NCI-H345 treated with DMSO at 0.1 percent for 48 hours (cell line): ENCODE results near the gene POU6F1.
"Not testable (repeated sequence)": the region's sequence is repeated elsewhere in the genome, so short reads cannot be mapped to it uniquely, and the experiment has no call there.

Experiments used
- DNase-seq: peaks from one replicate; lab custom pipeline; 2025; ENCODE audit not compliant: unreplicated experiment; lab: John Stamatoyannopoulos, UW

POU6F1 gene

GRCh38 chr12:51227962-51228361 is 10.1 kb upstream of the POU6F1 start:
- no peak for DNase-seq

GRCh38 chr12:51227112-51227511 is 9.2 kb upstream of the POU6F1 start:
- DNase-seq: not testable (repeated sequence)

GRCh38 chr12:51225771-51226170 is 7.9 kb upstream of the POU6F1 start:
- no peak for DNase-seq

- no peak for DNase-seq
These were observed 7.4 kb upstream of the POU6F1 start for GRCh38 chr12:51225234-51225633.

- no peak for DNase-seq
These were observed 6.8 kb upstream of the POU6F1 start for GRCh38 chr12:51224625-51225024.

- DNase-seq: no peak
These were observed 4.6 kb upstream of the POU6F1 start for GRCh38 chr12:51222461-51222860.

- not testable (repeated sequence) for DNase-seq
These were observed 2.0 kb upstream of the POU6F1 start for GRCh38 chr12:51219857-51220256.

- no peak for DNase-seq
These were observed 1.5 kb upstream of the POU6F1 start for GRCh38 chr12:51219322-51219721.

DNA sequence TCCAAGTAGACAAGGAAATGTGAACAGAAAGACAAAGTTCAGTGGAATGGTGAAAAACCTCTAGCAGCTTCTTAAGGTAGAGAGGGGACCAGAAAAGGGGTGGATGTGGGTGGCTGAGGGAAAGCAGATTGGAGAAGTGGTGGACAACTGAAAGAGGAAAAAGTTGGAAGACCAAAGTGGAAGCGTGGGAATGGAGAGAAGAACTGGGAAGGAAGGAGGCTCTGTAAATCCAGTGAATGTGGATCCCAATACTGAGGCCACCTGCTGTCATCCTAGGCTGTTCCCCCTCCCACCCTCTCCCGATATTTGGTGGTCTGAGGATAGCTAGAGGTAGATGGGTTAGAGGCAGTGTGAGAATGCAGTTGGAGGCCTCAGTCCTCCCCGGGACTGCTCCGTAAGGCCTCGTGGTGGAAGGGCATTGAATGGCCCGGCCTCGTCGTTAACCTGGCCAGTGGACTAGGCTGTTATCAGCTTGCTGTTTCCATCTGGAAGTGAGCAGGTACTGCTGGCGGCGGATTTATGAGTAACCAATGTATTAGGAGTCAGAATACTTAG is 822 bp upstream of the POU6F1 start:
- no peak for DNase-seq

- DNase-seq: no peak
These were observed 512 bp downstream of the POU6F1 start for GRCh38 chr12:51217133-51217967.

DNA sequence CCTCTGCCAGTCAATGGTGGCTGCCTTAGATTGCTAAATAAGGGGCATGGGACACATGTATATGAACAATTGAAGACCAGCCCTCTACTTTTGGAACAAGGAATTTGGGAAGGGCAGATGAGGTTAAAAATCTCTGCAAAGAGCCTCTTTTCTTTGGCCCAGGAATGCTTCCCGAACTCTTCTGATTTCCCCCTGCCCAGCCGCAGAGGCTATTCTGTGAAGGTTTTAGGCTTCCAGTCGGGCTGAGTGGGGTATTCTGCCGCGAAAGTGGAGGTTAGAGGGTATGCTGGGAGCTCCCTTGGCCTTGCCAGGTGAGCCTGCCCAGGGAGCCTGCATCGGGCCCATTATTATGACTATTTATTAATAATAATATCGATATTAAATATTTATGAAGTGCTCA is 1.2 kb downstream of the POU6F1 start:
- DNase-seq: no peak

DNA sequence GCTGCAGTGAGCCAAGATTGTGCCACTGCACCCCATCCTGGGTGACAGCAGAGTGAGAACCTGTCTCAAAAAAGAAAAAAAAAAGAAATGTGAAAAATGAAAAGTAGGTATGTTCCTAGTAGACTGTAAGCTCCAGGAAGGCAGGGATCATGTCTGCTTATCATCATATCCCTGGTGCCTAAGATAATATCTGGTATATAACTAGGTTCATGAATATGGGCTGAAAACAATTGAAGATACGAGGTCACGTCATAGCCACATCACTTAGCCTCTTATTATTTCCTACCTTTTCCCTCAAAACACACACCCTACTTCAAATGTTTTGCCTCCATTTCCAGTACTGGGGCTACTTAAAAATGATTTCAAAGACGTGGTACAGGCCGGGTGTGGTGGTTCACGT is 3.0 kb downstream of the POU6F1 start:
- DNase-seq: no peak

DNA sequence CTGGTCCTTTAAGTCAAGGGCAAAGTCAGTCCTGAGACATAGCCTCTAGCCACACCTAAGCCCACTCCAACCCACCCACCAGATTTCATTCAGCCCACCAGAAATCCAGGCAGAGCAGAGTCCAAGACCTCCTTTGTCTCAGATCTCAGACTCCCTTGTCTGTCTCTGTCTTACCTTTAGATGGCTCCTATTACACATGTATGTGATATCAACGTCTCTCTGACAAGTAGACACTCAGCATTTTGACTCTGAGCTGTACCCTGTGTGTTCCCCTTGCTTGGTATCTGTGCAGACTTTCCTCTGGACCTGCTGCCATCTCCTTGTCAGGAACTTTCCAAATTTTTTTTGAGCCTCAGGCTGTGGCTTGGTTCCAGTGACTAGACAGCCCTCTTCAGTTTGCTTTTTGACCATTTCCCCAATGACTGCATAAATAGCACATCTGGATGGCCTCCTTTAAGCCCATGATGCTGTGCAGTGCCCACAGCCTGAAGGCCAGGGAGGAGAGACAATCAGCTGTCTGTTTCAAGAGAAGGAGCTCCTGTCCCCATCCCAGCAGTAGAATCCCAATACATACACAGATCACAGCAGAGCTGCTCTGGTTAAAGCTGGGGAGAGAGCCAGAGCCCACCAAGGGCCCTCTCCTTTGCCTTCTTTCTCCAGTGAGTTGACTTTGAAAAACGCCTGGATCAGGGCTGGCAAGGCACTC is 7.0 kb downstream of the POU6F1 start:
- no peak for DNase-seq

DNA sequence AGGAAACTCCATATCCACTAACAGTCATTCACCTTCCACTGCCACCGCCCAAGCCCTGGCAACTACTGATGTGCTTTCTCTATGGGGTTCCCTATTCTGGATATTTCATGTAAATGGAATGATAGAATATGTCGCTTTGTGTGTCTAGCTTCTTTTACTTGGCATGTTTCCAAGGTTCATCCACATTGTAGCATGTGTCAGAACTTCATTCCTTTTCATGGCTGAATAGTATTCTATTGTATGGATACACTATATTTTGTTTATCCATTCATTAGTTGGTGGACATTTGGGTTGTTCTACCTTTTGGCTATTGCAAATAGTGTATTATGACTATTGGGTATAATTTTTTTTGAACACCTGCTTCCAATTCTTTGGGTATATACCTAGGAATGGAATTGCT is 8.6 kb downstream of the POU6F1 start:
- no peak for DNase-seq

GRCh38 chr12:51208016-51208660 is 9.7 kb downstream of the POU6F1 start:
- no peak for DNase-seq

GRCh38 chr12:51205350-51205749 is 12.5 kb downstream of the POU6F1 start:
- DNase-seq: no peak

DNA sequence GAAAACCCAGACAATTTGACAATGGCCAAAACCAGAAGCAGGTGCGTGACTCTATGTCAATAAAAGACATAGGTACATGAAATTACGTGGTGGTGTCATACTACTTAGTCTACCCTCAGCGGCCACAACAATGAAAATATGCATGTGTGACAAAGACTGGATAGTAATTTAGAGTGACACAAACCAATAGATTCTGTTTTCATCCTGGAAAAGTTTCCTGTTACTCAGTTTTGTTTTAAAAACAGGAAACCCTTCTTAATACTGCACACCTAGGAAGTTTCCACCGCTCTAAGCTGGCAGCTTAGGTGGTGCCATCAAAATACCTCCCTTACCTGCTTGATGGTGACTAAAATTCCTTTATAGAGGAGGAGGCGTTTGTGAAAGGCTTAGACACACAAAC is 15.1 kb downstream of the POU6F1 start:
- no peak for DNase-seq

DNA sequence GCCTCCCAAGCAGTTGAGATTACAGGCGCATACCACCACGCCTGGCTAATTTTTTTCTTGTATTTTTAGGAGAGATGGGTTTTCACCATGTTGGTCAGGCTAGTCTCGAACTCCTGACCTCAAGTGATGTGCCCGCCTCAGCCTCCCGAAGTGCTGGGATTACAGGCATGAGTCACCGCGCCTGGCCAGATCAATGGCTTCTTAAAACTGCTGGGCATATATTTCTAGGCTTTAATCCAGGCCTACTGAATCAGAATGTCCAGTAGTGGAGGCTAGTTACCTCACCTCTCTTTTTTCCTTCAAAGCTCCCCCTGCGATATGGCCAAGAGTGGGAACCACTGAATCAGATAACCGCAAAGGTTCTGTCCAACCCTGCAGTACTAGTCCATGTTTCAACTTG is 17.1 kb downstream of the POU6F1 start:
- DNase-seq: no peak

- no peak for DNase-seq
These were observed 17.7 kb downstream of the POU6F1 start for GRCh38 chr12:51200156-51200555.

GRCh38 chr12:51199366-51199945 is 18.4 kb downstream of the POU6F1 start:
- no peak for DNase-seq
